ENCODE measurements around the gene CHMP1A. TPM values are rescaled to one million over a fixed set of nuclear protein-coding genes. Genes with fewer than 3 reads are reported as not detected.
"Not testable (repeated sequence)": the region's sequence is repeated elsewhere in the genome, so short reads cannot be mapped to it uniquely, and the experiment has no call there.

Gene CHMP1A
- total and polyA plus RNA-seq, 4 donors, result 45.5 to 112 (median 73.9) TPM

- H3K36me3 ChIP-seq (ENCODE audit: control insufficient read depth in 1 of 2, insufficient read depth in 2 of 2, low read length in 1 of 2); intact Hi-C loops (cut with DNase I); H3K27ac ChIP-seq (ENCODE audit: low read depth in 1 of 2, low read length in 2 of 2); H3K9me3 ChIP-seq (ENCODE audit: control insufficient read depth, low read length); H3K4me3 ChIP-seq (ENCODE audit: low read length in 2 of 2); ATAC-seq (ENCODE audit: low FRiP score); H3K27me3 ChIP-seq (ENCODE audit: control insufficient read depth in 1 of 2, insufficient read depth in 2 of 2, low read length in 1 of 2); DNase-seq; H3K4me1 ChIP-seq (ENCODE audit: control insufficient read depth in 1 of 2, insufficient read depth in 2 of 2, low read length in 2 of 2): not testable (repeated sequence)
- WGBS, 2 donors, result 91 to 92% methylated on average over 21 to 23 of the region's 23 CpGs
These were observed 37.2 kb upstream of the CHMP1A start for GRCh38 chr16:89694784-89695085.

GRCh38 chr16:89693931-89694783 is 36.6 kb upstream of the CHMP1A start:
- H3K27me3 ChIP-seq (ENCODE audit: control insufficient read depth in 1 of 2, insufficient read depth in 2 of 2, low read length in 1 of 2), result peaks cover 0 to 3% of the 10 kb centered on the region in 2 donors
- no peaks in the 10 kb centered on the region for H3K4me1 ChIP-seq (ENCODE audit: control insufficient read depth in 1 of 2, insufficient read depth in 2 of 2, low read length in 2 of 2)
- 88% methylated on average over 32 of the region's 32 CpGs for WGBS, 2 donors
- intact Hi-C loops (cut with DNase I), result no loop called here
- H3K4me3 ChIP-seq (ENCODE audit: low read length in 2 of 2), result no peak overlapping the region
- ATAC-seq (ENCODE audit: low FRiP score) (no peak), DNase-seq (peak in 1 of 2 donors; percentile 76)
- no peaks in the 10 kb centered on the region for H3K36me3 ChIP-seq (ENCODE audit: control insufficient read depth in 1 of 2, insufficient read depth in 2 of 2, low read length in 1 of 2)
- H3K27ac ChIP-seq (ENCODE audit: low read depth in 1 of 2, low read length in 2 of 2), result no peak overlapping the region
- H3K9me3 ChIP-seq (ENCODE audit: control insufficient read depth, low read length), result no peaks in the 10 kb centered on the region

- Histone ChIP-seq H3K36me3 (ENCODE audit: control insufficient read depth in 1 of 2, insufficient read depth in 2 of 2, low read length in 1 of 2) (no peaks in the 10 kb centered on the region), H3K9me3 (ENCODE audit: control insufficient read depth, low read length) (no peaks in the 10 kb centered on the region), H3K27ac (ENCODE audit: low read depth in 1 of 2, low read length in 2 of 2) (no peak overlapping the region), H3K4me3 (ENCODE audit: low read length in 2 of 2) (no peak overlapping the region), H3K4me1 (ENCODE audit: control insufficient read depth in 1 of 2, insufficient read depth in 2 of 2, low read length in 2 of 2) (no peaks in the 10 kb centered on the region), H3K27me3 (ENCODE audit: control insufficient read depth in 1 of 2, insufficient read depth in 2 of 2, low read length in 1 of 2) (peaks cover 0 to 3% of the 10 kb centered on the region in 2 donors)
- ATAC-seq (ENCODE audit: low FRiP score), result no peak
- 89 to 90% methylated on average over 11 of the region's 11 CpGs for WGBS, 2 donors
- no peak for DNase-seq
- intact Hi-C loops (cut with DNase I), result no loop called here
These were observed 35.8 kb upstream of the CHMP1A start for GRCh38 chr16:89693289-89693731.

- intact Hi-C loops (cut with DNase I), result no loop called here
- 93 to 94% methylated on average over 13 of the region's 13 CpGs for WGBS, 2 donors
- H3K27ac ChIP-seq (ENCODE audit: low read depth in 1 of 2, low read length in 2 of 2), result no peak overlapping the region
- no peak overlapping the region for H3K4me3 ChIP-seq (ENCODE audit: low read length in 2 of 2)
- no peaks in the 10 kb centered on the region for H3K4me1 ChIP-seq (ENCODE audit: control insufficient read depth in 1 of 2, insufficient read depth in 2 of 2, low read length in 2 of 2)
- no peaks in the 10 kb centered on the region for H3K36me3 ChIP-seq (ENCODE audit: control insufficient read depth in 1 of 2, insufficient read depth in 2 of 2, low read length in 1 of 2)
- ATAC-seq (ENCODE audit: low FRiP score) (no peak), DNase-seq (no peak)
- H3K9me3 ChIP-seq (ENCODE audit: control insufficient read depth, low read length), result no peaks in the 10 kb centered on the region
- peaks cover 0 to 3% of the 10 kb centered on the region in 2 donors for H3K27me3 ChIP-seq (ENCODE audit: control insufficient read depth in 1 of 2, insufficient read depth in 2 of 2, low read length in 1 of 2)
These were observed 34.6 kb upstream of the CHMP1A start for GRCh38 chr16:89691986-89692569.

GRCh38 chr16:89691231-89691985 is 33.9 kb upstream of the CHMP1A start:
- no peaks in the 10 kb centered on the region for H3K4me1 ChIP-seq (ENCODE audit: control insufficient read depth in 1 of 2, insufficient read depth in 2 of 2, low read length in 2 of 2)
- H3K27me3 ChIP-seq (ENCODE audit: control insufficient read depth in 1 of 2, insufficient read depth in 2 of 2, low read length in 1 of 2), result peaks cover 0 to 3% of the 10 kb centered on the region in 2 donors
- no peaks in the 10 kb centered on the region for H3K9me3 ChIP-seq (ENCODE audit: control insufficient read depth, low read length)
- H3K4me3 ChIP-seq (ENCODE audit: low read length in 2 of 2), result no peak overlapping the region
- 96 to 97% methylated on average over 21 of the region's 21 CpGs for WGBS, 2 donors
- DNase-seq (no peak), ATAC-seq (ENCODE audit: low FRiP score) (no peak)
- no peak overlapping the region for H3K27ac ChIP-seq (ENCODE audit: low read depth in 1 of 2, low read length in 2 of 2)
- intact Hi-C loops (cut with DNase I), result no loop called here
- H3K36me3 ChIP-seq (ENCODE audit: control insufficient read depth in 1 of 2, insufficient read depth in 2 of 2, low read length in 1 of 2), result no peaks in the 10 kb centered on the region

GRCh38 chr16:89690392-89690901 is 32.9 kb upstream of the CHMP1A start:
- no peaks in the 10 kb centered on the region for H3K36me3 ChIP-seq (ENCODE audit: control insufficient read depth in 1 of 2, insufficient read depth in 2 of 2, low read length in 1 of 2)
- 89 to 93% methylated on average over 16 of the region's 16 CpGs for WGBS, 2 donors
- DNase-seq, result no peak
- H3K27ac ChIP-seq (ENCODE audit: low read depth in 1 of 2, low read length in 2 of 2), result no peak overlapping the region
- H3K27me3 ChIP-seq (ENCODE audit: control insufficient read depth in 1 of 2, insufficient read depth in 2 of 2, low read length in 1 of 2), result peaks cover 0 to under 1% of the 10 kb centered on the region in 2 donors
- ATAC-seq (ENCODE audit: low FRiP score), result no peak
- H3K4me3 ChIP-seq (ENCODE audit: low read length in 2 of 2), result no peak overlapping the region
- intact Hi-C loops (cut with DNase I), result no loop called here
- H3K4me1 ChIP-seq (ENCODE audit: control insufficient read depth in 1 of 2, insufficient read depth in 2 of 2, low read length in 2 of 2), result no peaks in the 10 kb centered on the region
- H3K9me3 ChIP-seq (ENCODE audit: control insufficient read depth, low read length), result no peaks in the 10 kb centered on the region

- H3K9me3 ChIP-seq (ENCODE audit: control insufficient read depth, low read length); H3K27ac ChIP-seq (ENCODE audit: low read depth in 1 of 2, low read length in 2 of 2); H3K4me3 ChIP-seq (ENCODE audit: low read length in 2 of 2); H3K27me3 ChIP-seq (ENCODE audit: control insufficient read depth in 1 of 2, insufficient read depth in 2 of 2, low read length in 1 of 2); ATAC-seq (ENCODE audit: low FRiP score); intact Hi-C loops (cut with DNase I); H3K36me3 ChIP-seq (ENCODE audit: control insufficient read depth in 1 of 2, insufficient read depth in 2 of 2, low read length in 1 of 2); DNase-seq; H3K4me1 ChIP-seq (ENCODE audit: control insufficient read depth in 1 of 2, insufficient read depth in 2 of 2, low read length in 2 of 2): not testable (repeated sequence)
- WGBS, 2 donors, result 84 to 97% methylated on average over 4 of the region's 4 CpGs
These were observed 32.1 kb upstream of the CHMP1A start for GRCh38 chr16:89689621-89690020.

GRCh38 chr16:89689142-89689541 is 31.6 kb upstream of the CHMP1A start:
- no peak overlapping the region for H3K27ac ChIP-seq (ENCODE audit: low read depth in 1 of 2, low read length in 2 of 2)
- intact Hi-C loops (cut with DNase I), result no loop called here
- DNase-seq (no peak), ATAC-seq (ENCODE audit: low FRiP score) (no peak)
- H3K9me3 ChIP-seq (ENCODE audit: control insufficient read depth, low read length), result no peaks in the 10 kb centered on the region
- no peak overlapping the region for H3K4me3 ChIP-seq (ENCODE audit: low read length in 2 of 2)
- no peaks in the 10 kb centered on the region for H3K36me3 ChIP-seq (ENCODE audit: control insufficient read depth in 1 of 2, insufficient read depth in 2 of 2, low read length in 1 of 2)
- H3K27me3 ChIP-seq (ENCODE audit: control insufficient read depth in 1 of 2, insufficient read depth in 2 of 2, low read length in 1 of 2), result no peaks in the 10 kb centered on the region
- WGBS, 2 donors, result 91 to 94% methylated on average over 13 of the region's 13 CpGs
- H3K4me1 ChIP-seq (ENCODE audit: control insufficient read depth in 1 of 2, insufficient read depth in 2 of 2, low read length in 2 of 2), result no peaks in the 10 kb centered on the region
